H9 (cell line): ENCODE data around the gene CRBN. TPM values are rescaled to one million over a fixed set of nuclear protein-coding genes. Genes with fewer than 3 reads are reported as not detected.

Experiments
- DNase-seq: peaks from one replicate; pipeline ENCODE4 v3.0.0-alpha.2; 2017
- H2AFZ ChIP-seq: one replicate; pipeline ENCODE4 v1.6.1; 2013; ENCODE audit warnings: mild to moderate bottlenecking, low read length, control low read depth, moderate library complexity
- H2AK5ac ChIP-seq: 2 replicates; pipeline ENCODE4 v1.6.1; 2013; ENCODE audit warnings: low read length, control low read depth, mixed read lengths; ENCODE audit not compliant: insufficient read length
- H2BK120ac ChIP-seq: one replicate; pipeline ENCODE4 v1.6.1; 2013; ENCODE audit warnings: low read depth, mild to moderate bottlenecking, low read length, control low read depth, inconsistent platforms; ENCODE audit not compliant: poor library complexity, severe bottlenecking
- H2BK12ac ChIP-seq: 2 replicates; pipeline ENCODE4 v1.6.1; 2013; ENCODE audit warnings: low read length, control low read depth, mixed read lengths, low read depth; ENCODE audit not compliant: insufficient read length
- H2BK15ac ChIP-seq: 2 replicates; pipeline ENCODE4 v1.6.1; 2013; ENCODE audit warnings: low read depth, low read length, control low read depth
- H2BK20ac ChIP-seq: one replicate; pipeline ENCODE4 v1.6.1; 2013; ENCODE audit warnings: low read depth, mild to moderate bottlenecking, low read length, control low read depth, inconsistent platforms; ENCODE audit not compliant: poor library complexity, severe bottlenecking
- H2BK5ac ChIP-seq: 2 replicates; pipeline ENCODE4 v1.6.1; 2013; ENCODE audit warnings: low read length, control low read depth, mixed read lengths; ENCODE audit not compliant: insufficient read length
- H3K14ac ChIP-seq: 2 replicates; pipeline ENCODE4 v1.6.1; 2013; ENCODE audit warnings: low read length, control low read depth; ENCODE audit not compliant: insufficient read depth
- H3K18ac ChIP-seq: 2 replicates; pipeline ENCODE4 v1.6.1; 2013; ENCODE audit warnings: low read depth, mild to moderate bottlenecking, mixed read lengths, low read length, control low read depth; ENCODE audit not compliant: insufficient read length
- H3K23ac ChIP-seq: 2 replicates; pipeline ENCODE4 v1.6.1; 2013; ENCODE audit warnings: low read length, control low read depth, mixed read lengths, low read depth; ENCODE audit not compliant: insufficient read length
- H3K23me2 ChIP-seq: 2 replicates; pipeline ENCODE4 v1.6.1; 2013; ENCODE audit warnings: low read depth, mild to moderate bottlenecking, mixed read lengths, low read length, control low read depth; ENCODE audit not compliant: insufficient read length, poor library complexity, severe bottlenecking
- H3K27ac ChIP-seq: 2 replicates; pipeline ENCODE4 v1.5.1; 2013; ENCODE audit warnings: low read length, control low read depth, mixed read lengths, low read depth; ENCODE audit not compliant: insufficient read length
- H3K27me3 ChIP-seq: 2 replicates; pipeline ENCODE4 v1.6.1; 2013; ENCODE audit warnings: low read length, control low read depth, inconsistent platforms; ENCODE audit not compliant: insufficient read depth
- H3K4ac ChIP-seq: 2 replicates; pipeline ENCODE4 v1.6.1; 2013; ENCODE audit warnings: low read depth, mild to moderate bottlenecking, control low read depth, inconsistent platforms, low read length, moderate library complexity
- H3K4me1 ChIP-seq: 2 replicates; pipeline ENCODE4 v1.6.1; 2013; ENCODE audit warnings: low read length, control low read depth, inconsistent platforms; ENCODE audit not compliant: insufficient read depth
- H3K4me2 ChIP-seq: 2 replicates; pipeline ENCODE4 v1.6.1; 2013; ENCODE audit warnings: low read length, control low read depth, mixed read lengths; ENCODE audit not compliant: insufficient read length, insufficient read depth
- H3K56ac ChIP-seq: 2 replicates; pipeline ENCODE4 v1.6.1; 2013; ENCODE audit warnings: low read depth, mild to moderate bottlenecking, mixed read lengths, low read length, control low read depth; ENCODE audit not compliant: insufficient read length
- H3K79me1 ChIP-seq: 2 replicates; pipeline ENCODE4 v1.6.1; 2013; ENCODE audit warnings: low read depth, mild to moderate bottlenecking, moderate library complexity, low read length, control low read depth, inconsistent platforms; ENCODE audit not compliant: insufficient read depth, poor library complexity, severe bottlenecking
- H3K79me2 ChIP-seq: 2 replicates; pipeline ENCODE4 v1.6.1; 2013; ENCODE audit warnings: low read length, control low read depth, inconsistent platforms; ENCODE audit not compliant: insufficient read depth
- H3K9ac ChIP-seq: 2 replicates; pipeline ENCODE4 v1.6.1; 2013; ENCODE audit warnings: low read length, control low read depth, mixed read lengths; ENCODE audit not compliant: insufficient read length; ENCODE audit errors: extremely low read depth
- H3K9me3 ChIP-seq: one replicate; pipeline ENCODE4 v1.6.1; 2013; ENCODE audit warnings: low read depth, low read length, inconsistent platforms; ENCODE audit not compliant: control insufficient read depth
- H3T11ph ChIP-seq: one replicate; pipeline ENCODE4 v1.6.1; 2013; ENCODE audit warnings: mild to moderate bottlenecking, low read length, control low read depth, inconsistent platforms
- H4K20me1 ChIP-seq: one replicate; pipeline ENCODE4 v1.6.1; 2013; ENCODE audit not compliant: control insufficient read depth, insufficient read length, insufficient read depth
- H4K5ac ChIP-seq: 2 replicates; pipeline ENCODE4 v1.6.1; 2013; ENCODE audit warnings: low read depth, mild to moderate bottlenecking, mixed read lengths, low read length, control low read depth; ENCODE audit not compliant: insufficient read length
- H4K8ac ChIP-seq: replicated peaks from 2 replicates; pipeline ENCODE4 v1.6.1; 2013; ENCODE audit warnings: low read length, control low read depth, mixed read lengths, low read depth; ENCODE audit not compliant: insufficient read length
- H4K91ac ChIP-seq: 2 replicates; pipeline ENCODE4 v1.6.1; 2013; ENCODE audit warnings: low read depth, mild to moderate bottlenecking, moderate library complexity, mixed read lengths, low read length, control low read depth; ENCODE audit not compliant: insufficient read length
- H3K27ac Mint-ChIP-seq, 3 experiments: 2 replicates in 2 of 3; 3 replicates in 1 of 3; pipeline ENCODE4 v1.8.0; 2020 to 2021; ENCODE audit warnings: mixed read lengths in 3 of 3, mild to moderate bottlenecking in 1 of 3, moderate library complexity in 1 of 3
- H3K27me3 Mint-ChIP-seq: 2 replicates; pipeline ENCODE4 v1.8.0; 2021; ENCODE audit warnings: low read depth, mild to moderate bottlenecking, moderate library complexity, mixed read lengths
- H3K36me3 Mint-ChIP-seq, 3 experiments: 2 replicates in 2 of 3; 3 replicates in 1 of 3; pipeline ENCODE4 v1.8.0; 2020 to 2021; ENCODE audit warnings: low read depth in 3 of 3, mixed read lengths in 3 of 3; ENCODE audit not compliant: insufficient read depth in 1 of 3
- H3K4me1 Mint-ChIP-seq, 2 experiments: 2 replicates each; pipeline ENCODE4 v1.8.0; 2020; ENCODE audit warnings: mixed read lengths in 2 of 2
- H3K4me3 Mint-ChIP-seq, 2 experiments: 2 replicates in 1 of 2; 3 replicates in 1 of 2; pipeline ENCODE4 v1.8.0; 2020 to 2021; ENCODE audit warnings: mild to moderate bottlenecking in 2 of 2, mixed read lengths in 2 of 2, moderate library complexity in 1 of 2
- H3K9me3 Mint-ChIP-seq, 2 experiments: 2 replicates in 1 of 2; 3 replicates in 1 of 2; pipeline ENCODE4 v1.8.0; 2020; ENCODE audit warnings: mild to moderate bottlenecking in 2 of 2, mixed read lengths in 2 of 2, moderate library complexity in 1 of 2
- CTCF ChIP-seq: fragments of 200-600 bp; sonication (generic); conservative IDR thresholded peaks from 3 replicates; pipeline ENCODE4 v1.8.0; 2021; ENCODE audit warnings: antibody characterized with exemption, mild to moderate bottlenecking
- WGBS: extraction: QIAGEN DNeasy Blood & Tissue Kit; methylation state at CpG from one replicate; pipeline ENCODE4 v1.1.7; 2013; ENCODE audit warnings: missing lambda C conversion rate, low lambda C conversion rate, mixed read lengths; ENCODE audit not compliant: insufficient read length; ENCODE audit errors: extremely low coverage; 5-methylcytosine and 5-hydroxymethylcytosine counted together
- total RNA-seq: library from RNA; stranded (reverse); gene quantifications from 2 replicates; pipeline ENCODE4 v1.2.1, GENCODE V29; 2021

CRBN gene
- total RNA-seq, 1 experiment from 2014 or later, result 40.2 TPM

- Histone ChIP-seq H2BK20ac (no peak overlapping the region), H3K4me1 (peaks cover 4% of the 10 kb centered on the region; the same call in 1 of the 2 replicates), H3K79me2 (peaks cover 12% of the 10 kb centered on the region; the same call in 1 of the 2 replicates), H2BK15ac (no peak overlapping the region), H2BK12ac (no peak overlapping the region), H3T11ph (no peak overlapping the region), H3K56ac (no peak overlapping the region), H2AFZ (no peak overlapping the region), H4K8ac (no peak overlapping the region), H3K9ac (peak overlapping the region; percentile 83), H2BK5ac (no peak overlapping the region), H3K4ac (no peak overlapping the region), H4K5ac (no peak overlapping the region), H2AK5ac (no peak overlapping the region), H4K20me1 (no peaks in the 10 kb centered on the region), H3K18ac (no peak overlapping the region), H3K9me3 (no peaks in the 10 kb centered on the region), H3K14ac (no peak overlapping the region), H3K27me3 (no peaks in the 10 kb centered on the region), H2BK120ac (no peak overlapping the region), H3K23me2 (no peaks in the 10 kb centered on the region), H3K4me2 (peak overlapping the region; percentile 100), H3K27ac (no peak overlapping the region), H3K79me1 (peaks cover 10% of the 10 kb centered on the region), H4K91ac (no peak overlapping the region), H3K23ac (no peak overlapping the region)
- peaks cover 18% of the 10 kb centered on the region for H3K27me3 Mint-ChIP-seq
- H3K36me3 Mint-ChIP-seq, result peaks cover 7 to 17% (median 16%) of the 10 kb centered on the region in 3 experiments; a peak in 5 of 7 replicates
- H3K27ac Mint-ChIP-seq, result peak overlapping the region in 1 of 3 experiments; percentile 55; a peak in 3 of 7 replicates
- H3K9me3 Mint-ChIP-seq, result no peaks in the 10 kb centered on the region
- no peak for DNase-seq
- no peak for TF ChIP-seq CTCF
- peak overlapping the region; percentile 80 to 92 for H3K4me3 Mint-ChIP-seq
- WGBS, result no CpG with 5 or more reads among the region's 16 CpGs
- peaks cover 10 to 14% of the 10 kb centered on the region in 2 experiments for H3K4me1 Mint-ChIP-seq
Measured at GRCh38 chr3:3178498-3179328, 778 bp downstream of the CRBN start.
